Esophagus muscularis mucosa (tissue), 4 donors: ENCODE data around the gene GLRA2. TPM values are rescaled to one million over a fixed set of nuclear protein-coding genes. Genes with fewer than 3 reads are reported as not detected.
"Not testable (repeated sequence)": the region's sequence is repeated elsewhere in the genome, so short reads cannot be mapped to it uniquely, and the experiment has no call there.

Experiments used
- DNase-seq: peaks from one replicate; pipeline ENCODE4 v3.0.0-alpha.2; 2017; ENCODE audit errors: extremely low spot score
- H3K27ac ChIP-seq, 4 donors: fragments of 200-600 bp; sonication (generic); replicated peaks in 1 of 4; 1 replicate in 3 of 4; 2 replicates in 1 of 4; pipeline ENCODE4 v1.5.1; 2016 to 2019; ENCODE audit warnings: mild to moderate bottlenecking in 1 of 4
- H3K27me3 ChIP-seq, 4 donors: fragments of 200-600 bp; sonication (generic); one replicate each; pipeline versions ENCODE4 v1.5.1 to v1.6.0; 2016 to 2019
- H3K36me3 ChIP-seq, 4 donors: fragments of 200-600 bp; sonication (generic); one replicate each; pipeline ENCODE4 v1.5.1; 2016 to 2019
- H3K4me1 ChIP-seq, 4 donors: fragments of 200-600 bp; sonication (generic); one replicate each; pipeline ENCODE4 v1.5.1; 2016 to 2019
- H3K4me3 ChIP-seq, 4 donors: fragments of 200-600 bp; sonication (generic); 1 replicate in 2 of 4; 2 replicates in 2 of 4; pipeline ENCODE4 v1.5.1; 2016 to 2019; ENCODE audit warnings: mild to moderate bottlenecking in 4 of 4, moderate library complexity in 1 of 4
- H3K9me3 ChIP-seq, 4 donors: fragments of 200-600 bp; sonication (generic); 1 replicate in 3 of 4; 2 replicates in 1 of 4; pipeline ENCODE4 v1.5.1; 2016 to 2019
- EP300 ChIP-seq: sonication (generic); formaldehyde crosslinking; IDR thresholded peaks from one replicate; pipeline ENCODE4 v1.6.1; 2017; ENCODE audit warnings: antibody characterized with exemption
- POLR2A ChIP-seq: fragments of 450-650 bp; IDR thresholded peaks from one replicate; pipeline ENCODE4 v1.6.1; 2017; ENCODE audit warnings: antibody characterized with exemption, moderate library complexity, mild to moderate bottlenecking, low read depth
- POLR2AphosphoS5 ChIP-seq, 2 donors: sonication (generic); formaldehyde crosslinking; IDR thresholded peaks; one replicate each; pipeline ENCODE4 v1.6.1; 2017; ENCODE audit warnings: antibody characterized with exemption in 2 of 2
- WGBS: methylation state at CpG from one replicate; pipeline ENCODE4 v1.1.5; 2018; 5-methylcytosine and 5-hydroxymethylcytosine counted together
- intact Hi-C: fragments of 100-400 bp; cut with DNase I; formaldehyde crosslinking; loops from one replicate; pipeline ENCODE4 v1.15.1; 2023
- total RNA-seq, 4 donors: library from RNA; depleted of rRNA; stranded (reverse); fragments of >200 nt; gene quantifications; one replicate each; pipeline versions ENCODE4 v1.1.0 to v1.2.1, GENCODE V29; 2016
- TF ChIP-seq, protein P1 (sequence below), 3 experiments: fragments of 200-600 bp in 2 of 3; fragments of 450-650 bp in 1 of 3; sonication (generic) in 2 of 3; IDR thresholded peaks; one replicate each; pipeline ENCODE4 v1.5.1; 2017 to 2019; ENCODE audit warnings: antibody characterized with exemption in 3 of 3, mild to moderate bottlenecking in 2 of 3, moderate library complexity in 1 of 3

GLRA2 gene
- total RNA-seq, 4 donors from 2014 or later, result not detected

DNA sequence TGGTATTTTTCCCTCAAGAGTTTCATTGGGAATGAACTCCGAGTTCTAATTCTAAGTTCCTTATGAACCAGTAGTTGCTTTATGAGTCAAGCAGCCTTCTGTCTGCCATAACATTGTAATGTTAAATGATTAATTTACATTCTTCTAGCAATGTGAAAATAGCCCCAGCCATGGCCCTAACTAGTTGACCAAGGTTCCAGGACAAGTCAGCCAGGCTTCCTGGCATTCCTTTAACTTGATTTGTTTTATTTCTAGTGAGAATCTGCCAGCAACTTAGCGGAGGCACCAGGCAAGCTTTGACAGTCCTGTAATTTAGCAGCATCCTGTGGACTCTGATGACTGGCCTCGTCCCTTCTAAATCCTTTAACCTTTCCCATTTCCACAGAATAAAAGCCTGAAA, 69.0 kb downstream of the GLRA2 start:
- Histone ChIP-seq H3K4me3 (no peak overlapping the region), H3K27ac (no peak overlapping the region), H3K27me3 (peaks cover 0 to 3% (median 0%) of the 10 kb centered on the region in 4 donors), H3K36me3 (no peaks in the 10 kb centered on the region), H3K4me1 (peaks cover 0 to 4% (median 0%) of the 10 kb centered on the region in 4 donors), H3K9me3 (no peaks in the 10 kb centered on the region)
- TF ChIP-seq POLR2A (no peak), POLR2AphosphoS5 (IDR thresholded peaks at IDR 0.05) (peak in 1 of 2 donors; percentile 20)
- DNase-seq, result no peak
- WGBS, result 34% methylated on average over 3 of the region's 3 CpGs
- intact Hi-C loops, result no loop called here

DNA sequence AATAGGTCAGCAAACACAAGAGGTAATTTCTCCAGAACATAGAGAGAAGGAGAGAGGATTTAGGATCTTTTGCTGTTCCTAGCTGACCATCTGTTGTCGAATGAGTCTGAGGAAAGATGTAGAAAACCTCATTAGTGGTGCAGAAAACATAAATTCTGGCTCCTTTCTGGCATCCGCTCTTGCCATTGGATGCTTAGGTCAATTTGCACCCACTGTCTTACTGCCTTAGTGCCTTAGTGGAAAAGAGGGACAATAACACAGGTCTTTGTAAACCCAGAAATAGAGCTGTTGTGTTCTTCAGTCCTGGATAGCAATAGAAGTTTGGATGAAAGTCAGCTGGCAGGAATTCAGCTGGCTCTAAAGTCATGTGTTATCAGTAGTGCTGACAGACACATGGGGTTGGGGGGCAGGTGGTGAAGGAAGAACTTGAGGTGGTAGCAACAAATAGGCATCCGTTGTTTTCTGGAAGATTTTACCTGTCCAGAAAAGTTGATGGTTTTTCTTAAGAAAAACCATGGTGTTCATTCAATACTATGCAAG, 78.2 kb downstream of the GLRA2 start:
- Histone ChIP-seq H3K4me3 (no peak overlapping the region), H3K4me1 (no peaks in the 10 kb centered on the region), H3K27me3 (no peaks in the 10 kb centered on the region), H3K9me3 (peaks cover 0 to 5% (median 0%) of the 10 kb centered on the region in 4 donors), H3K36me3 (no peaks in the 10 kb centered on the region), H3K27ac (no peak overlapping the region)
- intact Hi-C loops, result no loop called here
- TF ChIP-seq POLR2A (no peak), POLR2AphosphoS5 (IDR thresholded peaks at IDR 0.05) (no peak), EP300 (no peak)
- TF ChIP-seq, protein P1, sequence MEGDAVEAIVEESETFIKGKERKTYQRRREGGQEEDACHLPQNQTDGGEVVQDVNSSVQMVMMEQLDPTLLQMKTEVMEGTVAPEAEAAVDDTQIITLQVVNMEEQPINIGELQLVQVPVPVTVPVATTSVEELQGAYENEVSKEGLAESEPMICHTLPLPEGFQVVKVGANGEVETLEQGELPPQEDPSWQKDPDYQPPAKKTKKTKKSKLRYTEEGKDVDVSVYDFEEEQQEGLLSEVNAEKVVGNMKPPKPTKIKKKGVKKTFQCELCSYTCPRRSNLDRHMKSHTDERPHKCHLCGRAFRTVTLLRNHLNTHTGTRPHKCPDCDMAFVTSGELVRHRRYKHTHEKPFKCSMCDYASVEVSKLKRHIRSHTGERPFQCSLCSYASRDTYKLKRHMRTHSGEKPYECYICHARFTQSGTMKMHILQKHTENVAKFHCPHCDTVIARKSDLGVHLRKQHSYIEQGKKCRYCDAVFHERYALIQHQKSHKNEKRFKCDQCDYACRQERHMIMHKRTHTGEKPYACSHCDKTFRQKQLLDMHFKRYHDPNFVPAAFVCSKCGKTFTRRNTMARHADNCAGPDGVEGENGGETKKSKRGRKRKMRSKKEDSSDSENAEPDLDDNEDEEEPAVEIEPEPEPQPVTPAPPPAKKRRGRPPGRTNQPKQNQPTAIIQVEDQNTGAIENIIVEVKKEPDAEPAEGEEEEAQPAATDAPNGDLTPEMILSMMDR (IDR thresholded peaks at IDR 0.05), result no peak
- no peak for DNase-seq
- 71% methylated on average over 3 of the region's 3 CpGs for WGBS

DNA sequence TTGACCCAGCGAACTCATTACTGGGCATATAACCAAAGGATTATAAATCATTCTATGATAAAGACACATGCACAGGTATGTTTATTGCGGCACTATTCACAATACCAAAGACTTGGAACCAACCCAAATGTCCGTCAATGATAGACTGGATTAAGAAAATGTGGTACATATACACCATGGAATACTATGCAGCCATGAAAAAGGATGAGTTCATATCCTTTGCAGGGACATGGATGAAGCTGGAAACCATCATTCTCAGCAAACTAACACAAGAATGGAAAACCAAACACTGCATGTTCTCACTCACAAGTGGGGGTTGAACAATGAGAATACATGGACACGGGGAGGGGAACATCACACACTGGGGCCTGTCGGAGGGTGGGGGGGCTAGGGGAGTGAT, 83.1 kb downstream of the GLRA2 start:
- H3K27me3 ChIP-seq, intact Hi-C loops, H3K36me3 ChIP-seq, H3K27ac ChIP-seq, DNase-seq, H3K4me3 ChIP-seq, H3K9me3 ChIP-seq: not testable (repeated sequence)
- H3K4me1 ChIP-seq, result peaks cover 0 to 11% (median 9%) of the 10 kb centered on the region in 4 donors
- WGBS, result 85% methylated on average over 5 of the region's 5 CpGs

DNA sequence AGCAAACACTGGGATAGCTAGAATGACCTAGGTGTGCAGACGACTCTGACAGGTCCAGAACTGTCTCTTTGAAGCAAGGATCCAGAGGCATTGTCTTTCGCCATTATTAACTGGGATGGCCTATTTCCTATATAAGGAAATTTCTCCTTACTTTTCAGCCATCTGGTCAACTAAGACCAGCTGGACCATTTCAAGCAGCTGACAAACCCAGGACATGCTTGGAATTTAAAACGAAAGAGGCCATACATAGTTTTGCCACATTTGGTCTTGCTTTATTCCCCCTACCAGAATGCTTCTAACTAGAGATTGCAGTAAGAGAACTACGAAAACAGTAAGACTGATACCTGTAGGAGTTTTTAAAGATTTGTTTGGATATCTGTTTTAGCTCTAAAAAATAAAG, 87.0 kb downstream of the GLRA2 start:
- intact Hi-C loops, result no loop called here
- WGBS, result 47% methylated on average over 4 of the region's 4 CpGs
- Histone ChIP-seq H3K27ac (peak overlapping the region; percentile 36 to 57 (median 44)), H3K27me3 (no peaks in the 10 kb centered on the region), H3K36me3 (no peaks in the 10 kb centered on the region), H3K9me3 (peaks cover 0 to 6% (median 0%) of the 10 kb centered on the region in 4 donors), H3K4me1 (peaks cover 0 to 17% (median 11%) of the 10 kb centered on the region in 4 donors), H3K4me3 (no peak overlapping the region)
- DNase-seq, result no peak
- no peak for TF ChIP-seq EP300
- TF ChIP-seq POLR2AphosphoS5 (IDR thresholded peaks at IDR 0.05), result peak in 1 of 2 donors; percentile 8
- TF ChIP-seq, protein P1 (IDR thresholded peaks at IDR 0.05), result no peak
- no peak for TF ChIP-seq POLR2A

DNA sequence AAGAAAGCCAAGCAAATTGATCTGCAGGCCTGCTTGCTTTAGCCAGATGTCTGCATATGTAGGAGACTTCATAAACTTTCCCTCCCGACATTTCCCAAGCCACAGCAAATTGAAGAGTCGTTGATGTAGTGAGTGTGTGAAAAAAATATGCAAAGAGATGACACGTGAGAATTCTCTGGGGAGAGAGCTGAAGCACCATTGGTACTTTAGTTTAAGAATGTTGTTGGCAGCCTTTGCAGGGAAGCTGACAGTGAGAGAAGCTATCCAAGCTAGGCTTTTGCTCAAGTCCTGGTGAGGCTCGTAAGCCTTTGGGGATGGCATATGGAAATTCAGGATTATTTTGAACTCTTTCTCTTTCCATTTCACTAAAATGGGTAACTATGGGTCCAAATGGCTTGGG, 87.5 kb downstream of the GLRA2 start:
- no peaks in the 10 kb centered on the region for H3K36me3 ChIP-seq
- H3K27ac ChIP-seq, result peak overlapping the region; percentile 36 to 57 (median 44)
- no peak for DNase-seq
- 45% methylated on average over 4 of the region's 4 CpGs for WGBS
- H3K4me1 ChIP-seq, result peaks cover 0 to 17% (median 11%) of the 10 kb centered on the region in 4 donors
- no peaks in the 10 kb centered on the region for H3K27me3 ChIP-seq
- intact Hi-C loops, result no loop called here
- H3K9me3 ChIP-seq, result peaks cover 0 to 6% (median 0%) of the 10 kb centered on the region in 4 donors
- TF ChIP-seq POLR2A, result no peak
- TF ChIP-seq POLR2AphosphoS5 (IDR thresholded peaks at IDR 0.05), result peak in 1 of 2 donors; percentile 6
- no peak overlapping the region for H3K4me3 ChIP-seq

DNA sequence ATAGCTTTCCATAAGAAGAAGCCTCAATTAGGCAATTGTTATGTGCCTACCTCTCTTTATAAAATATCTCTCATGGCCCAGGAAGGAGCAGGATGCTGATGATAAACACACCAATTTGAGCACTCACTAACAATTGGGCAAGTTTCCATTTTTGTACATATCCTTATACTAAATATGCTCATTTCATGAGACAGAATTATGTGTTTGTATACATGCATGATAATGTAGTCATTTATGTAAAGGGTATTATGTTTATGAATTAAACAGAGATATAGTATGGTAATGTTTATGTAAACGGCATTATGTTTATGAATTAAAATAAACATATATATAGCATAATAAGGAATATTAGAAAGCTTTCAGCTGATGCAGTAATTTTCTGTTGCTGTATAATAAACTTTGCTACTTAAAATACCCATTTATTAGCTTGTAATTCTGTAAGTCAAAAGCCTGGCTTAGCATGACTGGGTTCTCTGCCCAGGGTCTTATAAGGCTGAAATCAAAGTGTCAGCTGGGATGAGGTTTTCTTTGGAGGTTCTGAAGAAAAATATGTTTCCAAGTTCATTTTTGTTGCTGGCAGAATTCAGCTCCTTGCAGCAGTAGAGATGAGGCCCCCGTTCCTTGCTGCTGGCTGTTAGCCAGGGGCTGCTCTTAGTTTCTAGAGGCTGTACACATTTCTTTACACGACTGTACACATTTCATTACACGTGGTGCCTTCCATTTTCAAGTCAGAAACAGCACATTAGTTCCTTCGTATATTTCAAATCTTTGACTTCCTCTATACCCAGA, 89.0 kb downstream of the GLRA2 start:
- Histone ChIP-seq H3K4me1 (peaks cover 0 to 17% (median 11%) of the 10 kb centered on the region in 4 donors), H3K9me3 (peaks cover 0 to 8% (median 0%) of the 10 kb centered on the region in 4 donors), H3K27ac (no peak overlapping the region), H3K4me3 (no peak overlapping the region), H3K27me3 (no peaks in the 10 kb centered on the region), H3K36me3 (no peaks in the 10 kb centered on the region)
- no peak for TF ChIP-seq EP300
- no peak for TF ChIP-seq POLR2A
- TF ChIP-seq, protein P1 (IDR thresholded peaks at IDR 0.05), result no peak
- intact Hi-C loops, result no loop called here
- WGBS, result 19% methylated on average over 5 of the region's 5 CpGs
- no peak for DNase-seq
